ENCODE measurements around the gene SMURF1. TPM values are rescaled to one million over a fixed set of nuclear protein-coding genes. Genes with fewer than 3 reads are reported as not detected.
A peak's percentile ranks its signal among the peaks of the same experiment; 100 is the strongest.
"Not testable (repeated sequence)": the region's sequence is repeated elsewhere in the genome, so short reads cannot be mapped to it uniquely, and the experiment has no call there.

Gene SMURF1
- total RNA-seq, 1 experiment from 2014 or later, result 25.0 TPM

DNA sequence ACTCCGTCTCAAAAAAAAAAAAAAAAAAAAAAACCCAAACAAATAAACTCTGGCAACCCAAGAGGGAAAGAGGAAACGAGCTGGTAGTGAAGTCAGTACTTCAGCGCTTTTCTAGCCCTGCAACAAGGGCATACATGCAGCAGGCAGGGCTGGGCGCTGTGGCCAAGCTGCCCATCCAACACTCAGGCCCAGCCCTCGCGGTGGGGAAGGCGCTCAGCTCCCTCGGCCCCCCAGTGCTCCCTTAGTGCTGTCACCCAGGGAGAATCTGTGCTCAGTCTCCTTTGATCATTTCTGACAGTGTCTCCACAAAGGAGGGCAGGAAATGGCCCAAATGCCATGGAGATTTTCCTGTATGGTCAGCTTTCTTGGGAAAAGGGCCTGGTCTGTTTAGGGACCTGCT, 97.2 kb downstream of the SMURF1 start:
- Histone ChIP-seq H3K9me3 (replicated peaks) (no peaks in the 10 kb centered on the region), H3K4me1 (no peaks in the 10 kb centered on the region), H3K27ac (no peak overlapping the region), H3K36me3 (peaks cover 58% of the 10 kb centered on the region), H3K27me3 (no peaks in the 10 kb centered on the region), H3K4me3 (no peak overlapping the region)
- DNase-seq, result no peak

DNA sequence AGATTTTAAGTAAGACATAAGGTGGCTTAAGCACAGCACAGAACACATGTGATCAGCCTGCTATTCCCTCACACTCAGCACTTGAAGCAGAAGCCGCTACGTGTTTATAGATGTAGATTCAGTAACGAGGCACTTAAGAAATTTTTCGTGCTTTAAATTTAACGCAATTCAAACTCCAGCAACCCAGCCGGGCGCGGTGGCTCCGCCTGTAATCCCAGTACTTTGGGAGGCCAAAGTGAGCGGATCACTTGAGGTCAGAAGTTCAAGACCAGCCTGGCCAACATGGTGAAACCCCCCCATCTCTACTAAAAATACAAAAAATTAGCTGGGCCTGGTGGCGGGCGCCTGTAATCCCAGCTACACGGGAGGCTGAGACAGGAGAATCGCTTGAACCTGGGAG, 97.6 kb downstream of the SMURF1 start:
- not testable (repeated sequence) for H3K27ac ChIP-seq; H3K27me3 ChIP-seq; DNase-seq; H3K4me3 ChIP-seq; H3K4me1 ChIP-seq; H3K9me3 ChIP-seq (replicated peaks)
- H3K36me3 ChIP-seq, result peaks cover 57% of the 10 kb centered on the region

DNA sequence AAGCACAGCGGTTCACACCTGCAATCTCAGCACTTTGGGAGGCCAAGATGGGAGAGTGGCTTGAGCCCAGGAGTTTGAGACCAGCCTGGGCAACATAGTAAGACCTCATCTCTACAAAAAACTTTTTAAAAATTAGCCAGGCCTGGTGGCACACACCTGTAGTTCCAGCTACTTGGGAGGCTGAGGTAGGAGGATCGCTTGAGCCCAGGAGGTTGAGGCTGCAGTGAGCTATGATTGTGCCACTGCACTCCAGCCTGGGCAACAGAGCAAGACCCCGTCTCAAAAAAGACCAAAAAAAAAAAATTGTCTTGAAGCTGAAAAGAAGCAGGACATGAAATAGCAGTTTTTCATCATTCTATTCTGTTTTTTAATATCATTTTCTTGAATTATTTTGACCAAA, 99.0 kb downstream of the SMURF1 start:
- DNase-seq; H3K27me3 ChIP-seq; H3K4me1 ChIP-seq; H3K27ac ChIP-seq; H3K9me3 ChIP-seq (replicated peaks); H3K4me3 ChIP-seq: not testable (repeated sequence)
- H3K36me3 ChIP-seq, result peaks cover 61% of the 10 kb centered on the region

DNA sequence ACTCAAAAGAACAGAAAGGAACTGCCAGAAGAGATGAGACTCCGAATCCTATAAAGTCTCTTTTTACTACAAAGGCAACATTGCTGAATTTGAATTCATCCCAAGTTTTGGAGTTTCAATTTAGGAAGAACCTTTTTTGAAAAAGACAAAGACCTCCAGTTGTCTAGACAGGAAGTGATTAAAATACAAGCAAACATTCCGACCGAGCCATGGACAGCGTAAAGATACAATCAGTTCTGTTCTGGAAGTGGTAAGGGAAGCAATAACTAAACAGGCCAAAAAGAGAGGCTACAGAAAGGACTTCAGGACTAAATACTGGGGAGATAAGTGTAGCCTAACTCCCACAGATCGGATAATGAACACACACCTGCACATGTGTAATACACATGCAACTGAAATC, 101.0 kb downstream of the SMURF1 start:
- Histone ChIP-seq H3K27ac (no peak overlapping the region), H3K4me1 (no peaks in the 10 kb centered on the region), H3K4me3 (no peak overlapping the region), H3K27me3 (no peaks in the 10 kb centered on the region), H3K9me3 (replicated peaks) (no peaks in the 10 kb centered on the region), H3K36me3 (peaks cover 62% of the 10 kb centered on the region)
- no peak for DNase-seq

DNA sequence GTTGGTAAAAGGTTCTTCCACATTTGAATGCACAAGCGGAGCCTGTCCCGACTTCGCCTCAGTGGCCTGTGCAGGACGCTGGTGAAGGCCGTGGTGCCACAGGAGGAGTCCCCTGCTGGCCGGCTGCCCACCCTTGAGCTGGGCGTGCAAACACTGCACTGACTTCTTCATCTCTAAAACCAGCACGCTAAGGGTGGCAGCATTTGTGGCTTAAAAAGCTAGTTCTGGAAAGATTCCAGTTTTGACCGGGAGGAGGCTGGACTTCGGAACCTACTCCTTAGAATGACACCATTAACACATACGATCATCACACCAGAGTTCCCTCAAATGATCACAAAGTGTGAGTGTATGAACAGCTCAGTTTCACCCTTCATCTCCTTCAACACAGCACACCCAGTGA, 102.4 kb downstream of the SMURF1 start:
- H3K4me3 ChIP-seq, result no peak overlapping the region
- H3K9me3 ChIP-seq (replicated peaks), result no peaks in the 10 kb centered on the region
- peaks cover 67% of the 10 kb centered on the region for H3K36me3 ChIP-seq
- no peak overlapping the region for H3K27ac ChIP-seq
- no peaks in the 10 kb centered on the region for H3K27me3 ChIP-seq
- H3K4me1 ChIP-seq, result no peaks in the 10 kb centered on the region
- DNase-seq, result no peak

DNA sequence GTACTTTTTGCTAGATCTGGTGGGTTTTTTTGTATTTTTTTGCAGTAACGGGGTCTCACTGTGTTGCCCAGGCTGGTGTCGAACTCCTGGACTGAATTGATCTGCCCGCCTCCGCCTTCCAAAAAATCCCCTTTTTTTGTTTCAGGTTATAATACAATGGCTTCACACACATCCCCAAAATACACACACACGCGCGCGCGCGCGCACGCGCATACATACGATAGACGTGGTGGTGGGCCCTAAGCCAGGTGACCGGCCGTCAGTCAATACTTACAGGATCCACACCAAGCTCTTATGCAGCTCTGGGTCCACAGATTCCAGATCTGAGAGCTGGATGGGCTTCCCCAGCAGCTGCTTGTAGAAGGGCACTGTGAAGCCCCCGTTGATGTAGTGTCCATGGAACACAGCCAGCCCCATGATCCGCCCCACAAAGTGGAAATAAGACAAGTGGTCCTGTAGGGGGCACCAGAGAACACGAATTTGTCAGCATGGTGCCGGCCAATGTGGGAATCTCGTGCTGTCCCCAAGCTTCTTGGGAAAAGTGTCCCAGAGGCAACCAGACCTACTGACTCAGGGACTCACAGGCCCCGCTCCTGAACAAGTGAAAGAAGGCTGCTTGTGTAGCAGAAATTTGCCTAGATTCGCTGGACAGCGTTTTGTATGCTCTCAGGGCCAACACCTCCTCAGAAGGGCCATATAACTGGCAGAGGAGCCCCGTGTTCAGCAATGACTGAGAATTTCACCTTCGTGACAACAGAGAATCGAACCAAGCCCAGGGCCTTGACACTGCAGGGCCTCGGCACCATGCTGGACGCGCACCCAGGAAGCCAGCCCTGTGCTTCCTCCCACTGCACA, 103.6 kb downstream of the SMURF1 start:
- Histone ChIP-seq H3K4me1 (no peaks in the 10 kb centered on the region), H3K9me3 (replicated peaks) (no peaks in the 10 kb centered on the region), H3K27ac (no peak overlapping the region), H3K27me3 (no peaks in the 10 kb centered on the region), H3K4me3 (no peak overlapping the region), H3K36me3 (peaks cover 70% of the 10 kb centered on the region)
- DNase-seq, result peak; percentile 82 to 93

DNA sequence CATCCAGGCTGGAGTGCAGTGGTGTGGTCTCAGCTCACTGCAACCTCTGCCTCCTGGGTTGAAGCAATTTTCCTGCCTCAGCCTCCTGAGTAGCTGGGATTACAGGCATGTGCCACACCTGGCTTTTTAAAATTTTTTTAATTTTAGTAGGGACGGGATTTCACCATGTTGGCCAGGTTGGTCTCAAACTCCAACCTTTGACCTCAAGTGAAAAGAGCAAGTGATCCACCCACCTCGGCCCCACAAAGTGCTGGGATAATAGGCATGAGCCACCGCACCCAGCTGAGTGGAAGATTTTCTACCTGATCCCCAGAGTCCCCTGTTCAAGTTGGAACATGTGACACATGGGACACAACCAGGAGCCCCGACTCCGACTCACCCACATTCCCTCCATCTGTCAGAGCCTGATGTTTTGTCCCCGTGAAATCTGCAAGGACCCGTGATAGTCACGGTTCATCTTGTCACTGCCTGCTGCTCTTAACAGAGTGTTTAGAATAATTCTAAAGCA, 104.5 kb downstream of the SMURF1 start:
- no peak for DNase-seq
- H3K36me3 ChIP-seq, result peaks cover 70% of the 10 kb centered on the region
- H3K4me3 ChIP-seq, result no peak overlapping the region
- no peaks in the 10 kb centered on the region for H3K9me3 ChIP-seq (replicated peaks)
- no peaks in the 10 kb centered on the region for H3K4me1 ChIP-seq
- H3K27ac ChIP-seq, result no peak overlapping the region
- no peaks in the 10 kb centered on the region for H3K27me3 ChIP-seq

DNA sequence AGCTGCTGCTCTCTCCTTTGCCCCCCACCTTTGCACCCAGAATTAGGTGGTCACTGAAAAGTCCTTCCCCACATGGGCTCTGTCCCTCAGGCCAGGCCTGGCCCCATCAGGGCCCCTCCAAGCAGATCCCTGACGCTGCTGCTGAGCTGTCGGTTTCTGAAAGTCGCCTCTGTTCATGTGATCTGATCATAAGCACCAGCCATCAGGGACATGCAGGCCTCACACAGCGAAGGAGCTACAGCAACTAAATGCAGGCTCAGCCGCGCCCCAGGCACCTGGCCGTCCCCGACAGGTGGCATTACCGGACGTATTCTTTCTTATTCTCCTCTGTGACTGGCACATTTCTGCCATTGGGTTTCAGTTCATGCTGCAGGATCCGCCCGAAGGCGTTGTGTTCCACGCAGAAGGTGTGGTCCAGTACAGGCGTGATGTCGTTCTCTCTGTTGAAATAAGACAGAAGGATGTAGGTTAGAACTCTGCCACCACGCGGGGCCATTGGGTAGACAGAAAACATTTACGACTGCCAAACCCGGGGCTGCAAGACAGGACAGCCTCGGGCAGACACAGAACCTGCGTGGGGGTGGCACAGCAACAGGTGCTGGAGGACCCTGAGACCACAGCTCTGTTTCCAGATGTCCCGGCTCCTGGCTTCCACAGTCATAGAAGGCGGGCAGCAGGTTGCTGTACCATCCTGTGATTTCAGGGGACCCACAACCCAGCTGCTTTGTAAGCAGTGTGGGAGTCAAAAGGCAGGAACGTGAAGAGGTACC, 105.6 kb downstream of the SMURF1 start:
- Histone ChIP-seq H3K27ac (no peak overlapping the region), H3K4me3 (no peak overlapping the region), H3K4me1 (no peaks in the 10 kb centered on the region), H3K9me3 (replicated peaks) (no peaks in the 10 kb centered on the region), H3K36me3 (peaks cover 75% of the 10 kb centered on the region), H3K27me3 (no peaks in the 10 kb centered on the region)
- no peak for DNase-seq

DNA sequence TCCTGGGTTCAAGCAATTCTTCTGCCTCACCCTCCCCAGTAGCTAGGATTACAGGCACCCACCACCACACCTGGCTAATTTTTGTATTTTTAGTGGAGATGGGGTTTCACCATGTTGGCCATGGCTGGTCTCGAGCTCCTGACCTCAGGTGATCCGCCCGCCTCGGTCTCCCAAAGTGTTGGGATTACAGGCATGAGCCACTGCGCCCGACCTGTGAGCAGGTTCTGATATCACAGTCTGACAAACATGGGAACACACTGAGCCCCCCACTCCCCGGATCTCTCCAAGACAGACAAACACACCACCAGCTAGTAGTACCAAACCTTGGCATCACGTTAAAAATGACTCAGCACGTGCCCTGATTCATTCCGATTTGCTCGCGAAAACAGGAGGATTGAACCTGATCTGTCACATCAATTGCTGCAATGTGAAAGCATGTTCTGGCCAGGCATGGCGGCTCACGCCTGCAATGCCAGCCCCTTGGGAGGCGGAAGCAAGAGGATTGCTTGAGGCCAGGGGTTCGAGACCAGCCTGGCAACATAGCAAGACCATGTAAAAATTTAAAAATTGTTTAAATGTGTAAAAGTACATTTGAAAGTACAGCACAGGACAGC, 106.5 kb downstream of the SMURF1 start:
- Histone ChIP-seq H3K4me3 (no peak overlapping the region), H3K9me3 (replicated peaks) (no peaks in the 10 kb centered on the region), H3K27ac (no peak overlapping the region), H3K4me1 (no peaks in the 10 kb centered on the region), H3K36me3 (peaks cover 77% of the 10 kb centered on the region), H3K27me3 (no peaks in the 10 kb centered on the region)
- no peak for DNase-seq

DNA sequence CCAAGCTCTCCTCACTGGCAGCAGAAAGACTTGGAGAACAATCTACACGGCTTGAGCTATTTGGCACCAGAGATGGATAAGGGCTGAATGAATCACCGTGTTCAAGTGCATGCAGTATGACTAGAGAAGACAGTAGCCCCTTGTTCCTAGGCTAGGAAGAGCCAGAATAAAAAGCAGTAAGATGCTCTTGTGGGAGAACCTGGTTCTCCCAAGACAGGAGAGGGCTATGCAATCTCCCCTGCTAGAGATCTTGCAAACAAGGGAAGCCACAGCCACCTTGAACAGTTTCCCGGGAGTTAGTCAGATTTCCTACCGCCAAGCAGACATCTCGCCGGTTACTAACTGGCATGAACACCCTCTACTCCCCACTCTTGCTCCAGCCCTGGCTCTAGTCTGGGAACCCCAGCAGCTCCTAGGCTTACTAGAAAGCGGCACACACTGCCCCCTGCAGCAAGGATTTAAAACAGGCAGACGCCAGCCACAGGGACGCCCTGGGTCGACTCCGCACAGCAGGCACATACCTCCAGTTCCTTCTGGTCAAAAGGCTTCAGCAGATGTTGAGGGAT, 107.3 kb downstream of the SMURF1 start:
- DNase-seq, result peak in 1 of 2 experiments; percentile 33
- H3K9me3 ChIP-seq (replicated peaks), result no peaks in the 10 kb centered on the region
- H3K27me3 ChIP-seq, result no peaks in the 10 kb centered on the region
- H3K4me1 ChIP-seq, result no peaks in the 10 kb centered on the region
- peaks cover 80% of the 10 kb centered on the region for H3K36me3 ChIP-seq
- no peak overlapping the region for H3K27ac ChIP-seq
- no peak overlapping the region for H3K4me3 ChIP-seq

DNA sequence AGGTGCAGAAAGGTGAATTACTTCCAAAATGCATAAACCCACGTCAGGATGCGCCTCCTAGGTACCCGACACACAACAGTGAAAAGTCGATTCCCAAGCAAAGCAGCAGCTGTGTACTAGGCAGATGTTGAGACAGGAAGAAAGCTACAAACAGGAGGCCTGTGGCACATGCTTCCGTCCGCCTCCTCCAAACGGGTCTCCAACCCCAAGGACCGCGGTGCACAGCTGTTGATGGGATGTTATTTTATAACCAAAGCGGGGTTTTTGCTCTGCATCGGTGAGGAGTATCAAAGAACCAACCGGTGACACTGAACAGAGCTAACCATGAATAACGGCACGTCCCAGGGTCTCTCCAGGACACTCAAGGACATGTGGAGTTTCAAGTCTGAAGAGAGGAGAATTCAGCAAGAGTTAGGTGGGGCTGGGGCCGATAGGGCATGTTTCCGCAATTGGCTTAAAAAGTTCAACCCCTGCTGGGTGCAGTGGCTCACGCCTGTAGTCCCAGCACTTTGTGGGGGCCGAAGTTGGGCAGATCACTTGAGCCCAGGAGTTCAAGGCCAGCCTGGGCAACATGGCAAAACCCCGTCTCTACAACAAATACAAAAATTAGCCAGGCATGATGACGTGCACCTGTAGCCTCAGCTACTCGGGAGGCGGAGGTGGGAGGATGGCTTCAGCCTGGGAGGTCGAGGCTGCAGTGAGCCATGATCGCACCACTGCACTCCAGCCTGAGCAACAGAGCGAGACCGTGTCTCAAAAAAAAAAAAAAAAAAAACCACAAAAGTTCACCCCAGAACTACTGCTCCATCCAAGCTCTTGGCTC, 108.0 kb downstream of the SMURF1 start:
- no peak overlapping the region for H3K27ac ChIP-seq
- no peaks in the 10 kb centered on the region for H3K9me3 ChIP-seq (replicated peaks)
- H3K36me3 ChIP-seq, result peaks cover 81% of the 10 kb centered on the region
- no peak overlapping the region for H3K4me3 ChIP-seq
- no peaks in the 10 kb centered on the region for H3K4me1 ChIP-seq
- H3K27me3 ChIP-seq, result no peaks in the 10 kb centered on the region
- DNase-seq, result no peak

DNA sequence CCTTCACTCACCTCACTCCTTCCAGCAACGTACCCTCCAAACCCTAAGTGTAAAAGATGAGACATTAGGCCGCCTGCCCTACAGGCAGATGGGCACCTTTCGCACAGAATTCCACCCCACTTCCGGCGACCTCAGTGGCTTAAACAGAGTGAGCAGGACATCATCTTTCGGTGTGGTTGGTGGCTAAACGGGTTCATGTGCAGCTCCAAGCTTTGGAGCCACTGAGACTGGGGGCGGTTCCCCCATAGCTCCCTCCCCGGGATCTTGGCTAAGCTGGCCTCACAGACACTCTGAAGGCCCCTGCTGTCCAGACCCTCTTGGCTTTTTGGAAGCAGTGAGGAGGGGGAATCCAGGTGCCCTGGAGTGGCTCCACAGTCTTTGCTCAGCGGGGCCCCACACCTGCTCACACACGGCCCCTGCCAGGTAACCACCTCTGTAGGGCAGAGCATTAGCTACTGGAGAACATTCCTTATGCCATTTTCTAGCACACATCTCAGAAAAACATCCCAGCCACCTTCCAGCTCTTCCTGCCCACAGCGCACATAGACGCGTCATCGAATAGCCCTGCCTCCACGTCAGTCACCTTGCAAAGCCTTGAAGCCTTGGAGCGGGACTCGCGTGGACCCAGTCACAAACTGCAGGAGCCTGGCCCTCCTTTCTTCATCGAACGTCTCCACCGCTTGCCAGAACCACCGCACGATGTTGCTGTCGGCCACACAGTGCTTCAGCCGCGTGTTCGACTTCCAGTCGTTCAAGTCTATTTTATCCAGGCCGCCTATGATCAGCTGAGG, 108.8 kb downstream of the SMURF1 start:
- no peaks in the 10 kb centered on the region for H3K27me3 ChIP-seq
- H3K4me1 ChIP-seq, result no peaks in the 10 kb centered on the region
- H3K27ac ChIP-seq, result no peak overlapping the region
- no peaks in the 10 kb centered on the region for H3K9me3 ChIP-seq (replicated peaks)
- no peak overlapping the region for H3K4me3 ChIP-seq
- H3K36me3 ChIP-seq, result peaks cover 81% of the 10 kb centered on the region
- no peak for DNase-seq

DNA sequence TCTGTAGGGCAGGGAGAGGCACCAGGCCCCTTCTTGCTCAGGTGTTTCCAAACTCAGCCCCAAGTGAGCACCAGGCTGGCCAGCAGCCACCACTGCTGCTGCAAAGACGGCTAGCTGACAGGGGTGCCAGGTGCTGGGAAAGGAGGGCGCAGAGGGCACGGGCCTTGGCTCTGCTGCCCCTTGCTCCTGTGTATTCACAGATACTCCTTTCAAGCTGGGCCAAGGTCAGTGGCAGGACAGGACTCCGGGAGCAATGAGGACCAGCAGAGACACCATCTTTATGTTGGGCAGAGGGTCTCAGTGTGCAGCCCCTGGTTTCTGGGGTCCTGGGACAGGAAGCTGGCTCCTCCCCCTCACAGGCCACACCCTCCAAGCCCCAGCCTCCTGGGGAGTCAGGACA, 110.1 kb downstream of the SMURF1 start:
- Histone ChIP-seq H3K36me3 (peaks cover 83% of the 10 kb centered on the region), H3K27me3 (no peaks in the 10 kb centered on the region), H3K4me3 (no peak overlapping the region), H3K27ac (no peak overlapping the region), H3K4me1 (no peaks in the 10 kb centered on the region), H3K9me3 (replicated peaks) (no peaks in the 10 kb centered on the region)
- DNase-seq, result no peak
